Ishikawa (cell line): ENCODE data around the gene TMEM178B.

Experiments
- CEBPB ChIP-seq: IDR thresholded peaks from 2 replicates; pipeline ENCODE4 v1.6.1; 2012
- CREB1 ChIP-seq: IDR thresholded peaks from 2 replicates; pipeline ENCODE4 v1.6.1; 2012; ENCODE audit warnings: low read depth
- EGR1 ChIP-seq: IDR thresholded peaks from 2 replicates; pipeline ENCODE4 v1.6.1; 2012
- EP300 ChIP-seq: IDR thresholded peaks from 2 replicates; pipeline ENCODE4 v1.6.1; 2012; ENCODE audit warnings: borderline replicate concordance
- FOXM1 ChIP-seq: IDR thresholded peaks from 2 replicates; pipeline ENCODE4 v1.6.1; 2012; ENCODE audit warnings: low read depth, borderline replicate concordance
- NFIC ChIP-seq: IDR thresholded peaks from 2 replicates; pipeline ENCODE4 v1.6.1; 2012
- RAD21 ChIP-seq: IDR thresholded peaks from 2 replicates; pipeline ENCODE4 v1.6.1; 2012; ENCODE audit warnings: low read depth
- REST ChIP-seq: IDR thresholded peaks from 2 replicates; pipeline ENCODE4 v1.6.1; 2012; ENCODE audit warnings: low read depth, mild to moderate bottlenecking
- TAF1 ChIP-seq: IDR thresholded peaks from 2 replicates; pipeline ENCODE4 v1.6.1; 2012; ENCODE audit warnings: low read depth, mild to moderate bottlenecking
- TCF12 ChIP-seq: IDR thresholded peaks from 2 replicates; pipeline ENCODE4 v1.6.1; 2012; ENCODE audit warnings: low read depth
- TEAD4 ChIP-seq: IDR thresholded peaks from 2 replicates; pipeline ENCODE4 v1.6.1; 2012
- YY1 ChIP-seq: IDR thresholded peaks from 2 replicates; pipeline ENCODE4 v1.6.1; 2012; ENCODE audit warnings: low read depth
- ZBTB7A ChIP-seq: IDR thresholded peaks from 2 replicates; pipeline ENCODE4 v1.6.1; 2012; ENCODE audit warnings: low read depth
- TF ChIP-seq, protein P1 (sequence below): IDR thresholded peaks from 2 replicates; pipeline ENCODE4 v1.6.1; 2012
- TF ChIP-seq, protein P2 (sequence below): IDR thresholded peaks from 2 replicates; pipeline ENCODE4 v1.6.1; 2012

Gene TMEM178B

GRCh38 chr7:141377906-141378305, 304.0 kb downstream of the TMEM178B start:
- TF ChIP-seq EGR1, result no peak
- no peak for TF ChIP-seq FOXM1
- no peak for TF ChIP-seq NFIC
- no peak for TF ChIP-seq TAF1
- no peak for TF ChIP-seq YY1
- no peak for TF ChIP-seq CREB1
- TF ChIP-seq TCF12, result no peak
- no peak for TF ChIP-seq ZBTB7A
- TF ChIP-seq TEAD4, result no peak
- no peak for TF ChIP-seq CEBPB
- TF ChIP-seq, protein P1, sequence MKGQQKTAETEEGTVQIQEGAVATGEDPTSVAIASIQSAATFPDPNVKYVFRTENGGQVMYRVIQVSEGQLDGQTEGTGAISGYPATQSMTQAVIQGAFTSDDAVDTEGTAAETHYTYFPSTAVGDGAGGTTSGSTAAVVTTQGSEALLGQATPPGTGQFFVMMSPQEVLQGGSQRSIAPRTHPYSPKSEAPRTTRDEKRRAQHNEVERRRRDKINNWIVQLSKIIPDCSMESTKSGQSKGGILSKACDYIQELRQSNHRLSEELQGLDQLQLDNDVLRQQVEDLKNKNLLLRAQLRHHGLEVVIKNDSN, result no peak
- no peak for TF ChIP-seq REST
- TF ChIP-seq RAD21, result no peak
- TF ChIP-seq, protein P2, sequence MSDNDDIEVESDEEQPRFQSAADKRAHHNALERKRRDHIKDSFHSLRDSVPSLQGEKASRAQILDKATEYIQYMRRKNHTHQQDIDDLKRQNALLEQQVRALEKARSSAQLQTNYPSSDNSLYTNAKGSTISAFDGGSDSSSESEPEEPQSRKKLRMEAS, result no peak
- TF ChIP-seq EP300, result no peak

- TF ChIP-seq RAD21, result no peak
Measured at GRCh38 chr7:141378405-141378804, 304.5 kb downstream of the TMEM178B start.

DNA sequence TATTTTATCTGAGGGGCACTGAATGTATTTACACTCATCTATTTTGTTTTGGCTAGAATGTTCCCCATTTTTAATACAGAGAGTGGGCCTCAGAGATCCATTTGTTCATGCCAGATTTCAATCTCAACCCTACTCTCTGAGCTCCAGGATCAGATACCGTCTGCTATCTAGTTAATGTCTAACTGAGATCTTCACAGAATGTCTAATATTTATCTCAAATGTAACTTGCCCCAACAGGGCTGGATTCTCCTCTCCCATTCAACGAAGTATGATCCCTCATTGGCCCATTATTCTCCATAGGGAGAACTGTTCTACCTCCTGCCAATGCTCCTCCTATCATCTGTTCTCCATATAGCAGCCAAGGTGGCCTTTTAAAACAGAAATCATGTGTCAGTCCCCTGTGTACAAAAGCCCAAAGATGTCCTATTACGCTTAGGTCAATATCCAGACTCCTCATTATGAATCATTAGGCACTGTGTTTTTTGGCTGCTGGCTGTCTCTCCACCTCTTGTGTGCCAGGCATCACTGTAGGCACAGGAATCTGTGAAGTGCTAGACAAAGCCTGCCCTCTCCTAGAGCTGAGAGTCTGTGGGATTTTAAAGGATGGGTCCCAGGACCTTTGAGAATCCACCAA, 308.0 kb downstream of the TMEM178B start:
- TF ChIP-seq TAF1 (no peak), REST (no peak), EGR1 (no peak), ZBTB7A (no peak), TEAD4 (no peak), FOXM1 (no peak), YY1 (no peak), CREB1 (no peak), TCF12 (no peak), EP300 (no peak), RAD21 (no peak), CEBPB (no peak), NFIC (no peak)
- TF ChIP-seq, protein P2, result no peak
- TF ChIP-seq, protein P1, result no peak

DNA sequence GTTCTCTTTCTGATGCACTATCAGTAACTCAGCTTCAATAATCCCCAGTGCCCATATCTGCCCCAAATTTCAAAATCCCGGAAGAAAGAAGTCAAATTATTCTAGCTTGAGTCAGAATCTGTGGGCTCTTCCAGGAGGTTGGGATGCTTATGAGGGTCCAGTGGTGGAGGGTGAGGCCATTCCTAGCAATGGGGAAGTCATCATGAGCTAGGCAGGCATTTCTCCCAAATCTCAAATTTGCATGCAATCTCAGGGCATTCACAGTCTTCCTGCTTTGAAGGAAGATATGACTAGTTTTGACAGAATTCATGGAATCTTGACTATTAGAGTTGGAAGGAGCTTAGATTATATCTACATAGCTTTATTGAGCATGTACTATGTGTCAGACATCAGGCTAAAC, 313.0 kb downstream of the TMEM178B start:
- TF ChIP-seq NFIC (no peak), EP300 (no peak), TEAD4 (no peak), ZBTB7A (no peak), CEBPB (no peak), REST (no peak), FOXM1 (no peak), TCF12 (no peak), YY1 (no peak)
- TF ChIP-seq, protein P1, result no peak
